Heart right ventricle (tissue), 16 donors: ENCODE data around the gene PBX4. TPM values are rescaled to one million over a fixed set of nuclear protein-coding genes. Genes with fewer than 3 reads are reported as not detected.

Experiments used
- ATAC-seq, 8 donors: fragments of 200-7000 bp; cut with Tn5 transposase; one replicate each; pipeline ENCODE4 v1.9.1; 2020; ENCODE audit warnings: mild to moderate bottlenecking in 8 of 8, moderate library complexity in 8 of 8, moderate number of reproducible peaks in 1 of 8
- DNase-seq, 2 donors: peaks; one replicate each; pipeline ENCODE4 v3.0.0-alpha.2; 2020
- H3K27ac ChIP-seq, 10 donors: fragments of 200-600 bp; sonication (generic) in 2 of 10; one replicate each; pipeline versions ENCODE4 v1.5.0 to v1.8.0; 2020 to 2022; ENCODE audit warnings: mild to moderate bottlenecking in 3 of 10
- H3K27me3 ChIP-seq, 7 donors: fragments of 200-600 bp; one replicate each; pipeline ENCODE4 v1.8.0; 2021 to 2022; ENCODE audit warnings: mild to moderate bottlenecking in 2 of 7
- H3K36me3 ChIP-seq, 9 donors: fragments of 200-600 bp; sonication (generic) in 1 of 9; one replicate each; pipeline versions ENCODE4 v1.5.0 to v1.8.0; 2020 to 2022; ENCODE audit warnings: mild to moderate bottlenecking in 2 of 9
- H3K4me1 ChIP-seq, 9 donors: fragments of 200-600 bp; sonication (generic) in 1 of 9; one replicate each; pipeline versions ENCODE4 v1.5.0 to v1.8.0; 2020 to 2022; ENCODE audit warnings: mild to moderate bottlenecking in 4 of 9
- H3K4me3 ChIP-seq, 10 donors: fragments of 200-600 bp; sonication (generic) in 2 of 10; one replicate each; pipeline versions ENCODE4 v1.5.0 to v1.8.0; 2020 to 2022; ENCODE audit warnings: mild to moderate bottlenecking in 7 of 10, moderate library complexity in 2 of 10
- H3K9me3 ChIP-seq, 11 donors: fragments of 200-600 bp in 10 of 11; sonication (generic) in 2 of 11; one replicate each; pipeline versions ENCODE4 v1.5.0 to v1.8.0; 2013 to 2022; ENCODE audit warnings: mild to moderate bottlenecking in 2 of 11, control low read depth in 1 of 11, moderate library complexity in 1 of 11
- CTCF ChIP-seq, 9 donors: fragments of 200-600 bp; sonication (generic) in 2 of 9; IDR thresholded peaks; one replicate each; pipeline versions ENCODE4 v1.5.0 to v1.8.0; 2021 to 2022; ENCODE audit warnings: antibody characterized with exemption in 9 of 9, mild to moderate bottlenecking in 5 of 9, moderate library complexity in 1 of 9
- WGBS, 2 donors: extraction: QIAGEN DNeasy Blood & Tissue Kit; methylation state at CpG; one replicate each; pipeline ENCODE4 v1.1.7; 2013; ENCODE audit warnings: inconsistent platforms in 1 of 2; 5-methylcytosine and 5-hydroxymethylcytosine counted together
- intact Hi-C, 10 donors: fragments of 100-400 bp; cut with DNase I; formaldehyde crosslinking; loops; one replicate each; pipeline versions ENCODE4 v1.11.1 to v1.14.2; 2022
- polyA plus RNA-seq, 2 donors: library from polyadenylated mRNA; stranded (reverse); fragments of 200-250 nt; gene quantifications; one replicate each; pipeline ENCODE4 v1.2.3, GENCODE V29; 2013
- total RNA-seq, 10 donors: library from RNA; stranded (reverse); fragmentation: NEBNext Ultra II Directional in 3 of 10; extraction: Animal tissue kit (Norgen Biotek cat#: 25700) in 3 of 10; gene quantifications; one replicate each; pipeline versions ENCODE4 v1.2.1 to v1.2.4, GENCODE V29; 2021 to 2023
- donor health status: Arrhythmogenic right ventricular cardiomyopathy.
- donor health status: ischemic (EF 13 %, LVEDD 7.1; RV severe dilation, severe dysfunction).
- donor health status: healthy with polysubstance abuse.
- donor health status: DM: no; HTN: yes; CAD: no.
- donor health status: DM: no; HTN: no; CAD: no.
- donor health status: ischemic (EF 25% LVEDD 6.9; RV normal size, moderate dysfunction).
- donor health status: ischemic (EF 25% LVEDD 5.7; RV mildly dilated, moderate dysfunction).
- donor health status: healthy.
- donor health status: DM: yes; HTN: yes; CAD: no.
- donor health status: Ischemic cardiomyopathy.
- donor health status: ischemic (EF 35%, LVEDD 5.7; RV mildly dilated, moderate dysfunction).
- donor health status: nonischemic (EF 11% LVEDD 7.7; RV severe dilation, severe dysfunction).
- donor health status: DM: yes; HTN: yes; CAD: no.
- donor health status: PGD.
- donor health status: ischemic (EF 29% LVEDD 5.4; RV normal size, mild dysfunction).
- donor health status: nonischemic (EF 23%, LVEDD 6.1; RV moderate dilation, normal function).

Gene PBX4
- total and polyA plus RNA-seq, 12 donors, result 0.06 to 1.2 (median 0.36) TPM; not detected in 7

GRCh38 chr19:19643158-19644053 is 24.9 kb upstream of the PBX4 start, which contains the start of gene GMIP:
GMIP (minus strand) TSS chr19:19643657; CDS start chr19:19643529, 128 bp downstream.
- peaks cover 0 to 18% (median 12%) of the 10 kb centered on the region in 9 donors for H3K4me1 ChIP-seq
- no peaks in the 10 kb centered on the region for H3K9me3 ChIP-seq
- peak; percentile 74 to 91 (median 85) for ATAC-seq
- H3K4me3 ChIP-seq, result peak within 1 kb of the TSS; percentile 47 to 85 (median 76)
- no peaks in the 10 kb centered on the region for H3K27me3 ChIP-seq
- TF ChIP-seq CTCF (IDR thresholded peaks at IDR 0.05), result peak; percentile 89 to 94 (median 91)
- intact Hi-C loops, result loop anchor here in 9 of 10 donors (1.0 to 5.0 kb wide), 4 partner anchors 111 to 113 kb away; no protein-coding TSS in a partner anchor
- peak; percentile 72 to 84 for DNase-seq
- WGBS, 2 donors, result 0 to 1% methylated on average over 50 of the region's 50 CpGs
- H3K36me3 ChIP-seq, result peaks cover 0 to 75% (median 33%) of the 10 kb centered on the region in 9 donors
- H3K27ac ChIP-seq, result peak within 1 kb of the TSS in 8 of 10 donors; percentile 30 to 96 (median 68)

- 27 to 33% methylated on average over 16 of the region's 16 CpGs for WGBS, 2 donors
- no peak for DNase-seq
- Histone ChIP-seq H3K9me3 (no peaks in the 10 kb centered on the region), H3K36me3 (peaks cover 0 to 75% (median 30%) of the 10 kb centered on the region in 9 donors), H3K4me3 (peak overlapping the region; percentile 47 to 85 (median 76)), H3K4me1 (peaks cover 0 to 18% (median 12%) of the 10 kb centered on the region in 9 donors), H3K27me3 (peaks cover 0 to 3% (median 0%) of the 10 kb centered on the region in 7 donors), H3K27ac (peak overlapping the region in 8 of 10 donors; percentile 30 to 96 (median 68))
- intact Hi-C loops, result loop anchor here in 4 of 10 donors (2.0 to 5.0 kb wide), 2 partner anchors 110 kb away; no protein-coding TSS in a partner anchor
- ATAC-seq, result peak in 4 of 8 donors; percentile 4 to 10 (median 6)
- TF ChIP-seq CTCF (IDR thresholded peaks at IDR 0.05), result no peak
Measured at GRCh38 chr19:19642506-19643157, 24.1 kb upstream of the PBX4 start.

GRCh38 chr19:19637523-19638251 is 19.2 kb upstream of the PBX4 start:
- peaks cover 0 to 10% (median under 1%) of the 10 kb centered on the region in 9 donors for H3K4me1 ChIP-seq
- H3K36me3 ChIP-seq, result peaks cover 0 to 89% (median 4%) of the 10 kb centered on the region in 9 donors
- no peak overlapping the region for H3K4me3 ChIP-seq
- DNase-seq (no peak), ATAC-seq (no peak)
- no peak overlapping the region for H3K27ac ChIP-seq
- H3K9me3 ChIP-seq, result no peaks in the 10 kb centered on the region
- peaks cover 0 to 6% (median 0%) of the 10 kb centered on the region in 7 donors for H3K27me3 ChIP-seq
- intact Hi-C loops, result no loop called here
- 53 to 71% methylated on average over 51 to 53 of the region's 53 CpGs for WGBS, 2 donors
- no peak for TF ChIP-seq CTCF (IDR thresholded peaks at IDR 0.05)
